PFSK-1 (cell line): ENCODE measurements around the gene PXDN.

ENCODE experiments used
- FOXP2 ChIP-seq: optimal IDR thresholded peaks from 2 replicates; pipeline ENCODE3; 2011; ENCODE audit warnings: borderline replicate concordance, control low read depth, inconsistent platforms; ENCODE audit not compliant: insufficient read depth; ENCODE audit errors: extremely low read length, extremely low read depth
- POLR2AphosphoS5 ChIP-seq: IDR thresholded peaks from 2 replicates; pipeline ENCODE4 v1.6.1; 2012; ENCODE audit warnings: low read depth, mild to moderate bottlenecking, control low read depth, low read length, moderate library complexity
- TAF1 ChIP-seq: IDR thresholded peaks from 2 replicates; pipeline ENCODE4 v1.6.1; 2012; ENCODE audit warnings: low read length, control low read depth, borderline replicate concordance; ENCODE audit not compliant: insufficient read depth
- TF ChIP-seq, protein P1 (sequence below), 2 experiments: IDR thresholded peaks; 2 replicates each; pipeline versions ENCODE4 v1.6.1 to v1.8.0; 2011 to 2012; ENCODE audit warnings: low read depth in 2 of 2, low read length in 2 of 2, control low read depth in 1 of 2, inconsistent platforms in 1 of 2, mild to moderate bottlenecking in 1 of 2, moderate library complexity in 1 of 2; ENCODE audit not compliant: insufficient read depth in 1 of 2

- TF ChIP-seq, protein P1, sequence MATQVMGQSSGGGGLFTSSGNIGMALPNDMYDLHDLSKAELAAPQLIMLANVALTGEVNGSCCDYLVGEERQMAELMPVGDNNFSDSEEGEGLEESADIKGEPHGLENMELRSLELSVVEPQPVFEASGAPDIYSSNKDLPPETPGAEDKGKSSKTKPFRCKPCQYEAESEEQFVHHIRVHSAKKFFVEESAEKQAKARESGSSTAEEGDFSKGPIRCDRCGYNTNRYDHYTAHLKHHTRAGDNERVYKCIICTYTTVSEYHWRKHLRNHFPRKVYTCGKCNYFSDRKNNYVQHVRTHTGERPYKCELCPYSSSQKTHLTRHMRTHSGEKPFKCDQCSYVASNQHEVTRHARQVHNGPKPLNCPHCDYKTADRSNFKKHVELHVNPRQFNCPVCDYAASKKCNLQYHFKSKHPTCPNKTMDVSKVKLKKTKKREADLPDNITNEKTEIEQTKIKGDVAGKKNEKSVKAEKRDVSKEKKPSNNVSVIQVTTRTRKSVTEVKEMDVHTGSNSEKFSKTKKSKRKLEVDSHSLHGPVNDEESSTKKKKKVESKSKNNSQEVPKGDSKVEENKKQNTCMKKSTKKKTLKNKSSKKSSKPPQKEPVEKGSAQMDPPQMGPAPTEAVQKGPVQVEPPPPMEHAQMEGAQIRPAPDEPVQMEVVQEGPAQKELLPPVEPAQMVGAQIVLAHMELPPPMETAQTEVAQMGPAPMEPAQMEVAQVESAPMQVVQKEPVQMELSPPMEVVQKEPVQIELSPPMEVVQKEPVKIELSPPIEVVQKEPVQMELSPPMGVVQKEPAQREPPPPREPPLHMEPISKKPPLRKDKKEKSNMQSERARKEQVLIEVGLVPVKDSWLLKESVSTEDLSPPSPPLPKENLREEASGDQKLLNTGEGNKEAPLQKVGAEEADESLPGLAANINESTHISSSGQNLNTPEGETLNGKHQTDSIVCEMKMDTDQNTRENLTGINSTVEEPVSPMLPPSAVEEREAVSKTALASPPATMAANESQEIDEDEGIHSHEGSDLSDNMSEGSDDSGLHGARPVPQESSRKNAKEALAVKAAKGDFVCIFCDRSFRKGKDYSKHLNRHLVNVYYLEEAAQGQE (IDR thresholded peaks at IDR 0.05; ENCODE audit: insufficient read depth in 1 of 2, low read depth in 2 of 2, low read length in 2 of 2), result no peak
- TF ChIP-seq POLR2AphosphoS5 (no peak), FOXP2 (no peak), TAF1 (no peak)
Observed at GRCh38 chr2:1611886-1612285, 132.4 kb downstream of the PXDN start.
